Superior temporal gyrus (tissue), 1 donor: ENCODE measurements around the gene ALX4.

Experiments used
- DNase-seq: peaks from one replicate; pipeline ENCODE4 v3.0.0-alpha.2; 2016; ENCODE audit errors: extremely low spot score

Gene ALX4

DNA sequence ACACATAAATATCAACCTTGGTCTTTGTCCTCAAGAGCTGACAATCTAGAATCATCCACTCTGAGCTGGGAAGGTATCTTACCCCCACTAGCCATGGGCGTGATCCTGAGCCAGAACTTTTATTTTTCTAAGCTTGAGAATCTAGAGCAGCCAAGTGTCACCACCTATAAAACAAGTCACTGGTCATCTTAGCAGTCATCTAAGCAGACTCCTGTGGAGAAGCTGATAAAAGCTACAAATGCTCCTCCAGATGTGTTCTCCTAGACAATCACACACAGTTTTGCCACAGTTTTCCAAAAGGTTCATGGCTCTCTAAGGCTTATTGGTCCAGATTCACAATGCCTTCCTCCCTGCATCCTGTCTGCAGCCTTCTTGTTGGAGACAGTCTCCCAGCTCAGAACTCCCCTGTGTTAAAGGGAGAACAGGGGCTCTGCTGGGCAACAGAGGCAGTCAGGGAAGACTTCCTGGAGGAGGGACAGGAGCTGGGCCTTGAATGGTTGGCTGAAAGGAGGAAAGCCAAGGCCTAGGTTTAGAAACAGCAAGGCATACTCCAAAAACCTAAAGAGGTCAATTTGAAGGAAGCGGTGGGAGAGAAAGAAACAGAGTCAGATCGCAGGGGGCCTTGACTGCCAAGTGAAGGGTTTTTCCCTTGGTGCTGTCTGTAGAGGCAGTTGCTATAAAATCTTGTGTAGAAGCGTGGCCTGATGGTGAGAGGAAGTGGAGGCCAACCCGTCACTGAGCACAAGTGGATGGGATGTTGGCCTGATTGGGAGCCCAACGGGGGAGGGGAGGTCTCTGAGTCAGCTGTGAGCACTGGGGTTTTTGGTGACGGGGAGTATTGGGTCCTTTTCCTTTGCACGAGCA lies 42.0 kb downstream of the ALX4 start:
- no peak for DNase-seq

GRCh38 chr11:44267006-44267749 lies 42.8 kb downstream of the ALX4 start:
- DNase-seq: no peak

DNA sequence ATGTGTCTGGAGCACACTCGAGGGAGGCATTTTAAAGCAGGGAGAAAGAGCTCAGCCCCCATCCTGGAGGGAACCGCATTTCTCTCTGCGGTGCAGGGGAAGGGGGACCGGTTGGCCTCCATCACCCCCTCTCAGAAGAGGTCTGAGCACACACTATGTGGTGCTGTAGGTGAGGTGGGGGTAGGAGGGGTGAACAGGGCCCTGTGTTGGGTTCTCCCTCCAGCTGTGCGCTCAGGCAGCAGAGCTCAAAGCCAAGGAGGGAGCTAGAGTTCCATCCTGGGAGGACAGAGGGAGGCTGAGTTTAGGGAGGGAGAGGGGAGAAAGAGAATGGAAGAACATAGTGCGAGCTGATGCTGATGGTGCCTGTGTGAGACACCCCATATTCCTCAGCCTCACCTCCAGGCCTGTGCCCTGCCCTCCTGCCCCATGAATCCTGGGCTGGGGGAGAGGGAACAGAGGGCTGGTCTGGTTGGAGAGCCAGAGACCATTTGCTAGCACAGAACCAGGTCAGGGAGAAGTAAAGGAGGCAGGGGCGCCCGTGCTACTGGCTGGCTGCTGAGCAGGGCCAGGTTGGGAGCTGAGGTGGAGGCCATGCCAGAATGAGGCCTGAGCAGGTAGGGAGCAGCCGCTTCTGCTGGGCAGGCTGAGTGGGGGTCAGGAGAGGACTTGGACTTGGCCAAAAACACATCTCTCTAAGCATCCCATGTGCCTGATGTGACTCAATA lies 43.7 kb downstream of the ALX4 start:
- DNase-seq: no peak

- DNase-seq: no peak
These were observed 45.2 kb downstream of the ALX4 start for GRCh38 chr11:44264761-44265160.

- no peak for DNase-seq
These were observed 45.5 kb downstream of the ALX4 start for GRCh38 chr11:44264438-44264749.

- no peak for DNase-seq
These were observed 46.1 kb downstream of the ALX4 start for GRCh38 chr11:44263738-44264437.

- DNase-seq: no peak
These were observed 47.9 kb downstream of the ALX4 start for GRCh38 chr11:44261800-44262591.

GRCh38 chr11:44260081-44260480 lies 49.9 kb downstream of the ALX4 start:
- no peak for DNase-seq

DNA sequence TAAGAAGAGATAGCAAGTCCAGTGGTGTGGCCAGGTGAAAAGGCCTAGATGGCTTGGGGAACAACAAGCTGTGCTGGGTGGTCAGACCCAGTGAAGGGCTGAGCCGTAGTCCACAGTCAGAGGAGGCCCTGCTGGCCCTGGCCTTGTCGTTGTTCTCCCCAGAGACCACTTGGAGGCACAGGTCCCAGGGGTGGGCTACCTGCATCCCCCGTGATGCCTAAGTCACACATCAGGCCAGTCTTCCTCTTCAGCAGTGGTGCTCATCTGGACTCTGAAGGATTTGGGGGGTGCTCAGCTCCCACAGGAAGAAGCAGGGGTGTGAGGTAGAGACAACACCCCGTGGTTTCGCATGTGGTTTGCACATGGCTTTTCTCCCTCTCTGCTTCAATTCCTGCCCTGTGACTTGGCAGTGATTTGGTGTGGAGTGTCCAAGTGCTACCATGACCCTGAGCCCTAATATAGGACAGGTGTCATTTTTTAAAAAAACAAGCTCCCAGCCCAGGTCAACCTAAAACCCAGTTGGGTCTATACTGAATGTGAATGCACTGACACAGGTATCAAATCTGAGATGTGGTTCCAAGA lies 51.0 kb downstream of the ALX4 start:
- DNase-seq: no peak

DNA sequence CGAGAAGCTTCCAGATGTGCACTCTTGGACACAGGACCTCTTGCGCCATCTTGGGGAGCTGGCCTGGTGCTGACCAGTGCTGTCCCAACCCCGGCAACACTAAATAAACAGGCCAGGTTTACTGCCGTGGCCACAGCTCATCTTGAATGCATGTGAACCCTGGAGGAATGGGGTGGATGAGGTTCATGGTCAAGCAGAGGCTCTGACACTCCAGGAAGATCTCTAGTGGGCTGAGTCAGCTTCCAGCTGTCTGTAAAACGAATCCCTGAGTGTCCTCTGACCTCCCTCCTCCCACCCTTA lies 51.8 kb downstream of the ALX4 start:
- DNase-seq: no peak

DNA sequence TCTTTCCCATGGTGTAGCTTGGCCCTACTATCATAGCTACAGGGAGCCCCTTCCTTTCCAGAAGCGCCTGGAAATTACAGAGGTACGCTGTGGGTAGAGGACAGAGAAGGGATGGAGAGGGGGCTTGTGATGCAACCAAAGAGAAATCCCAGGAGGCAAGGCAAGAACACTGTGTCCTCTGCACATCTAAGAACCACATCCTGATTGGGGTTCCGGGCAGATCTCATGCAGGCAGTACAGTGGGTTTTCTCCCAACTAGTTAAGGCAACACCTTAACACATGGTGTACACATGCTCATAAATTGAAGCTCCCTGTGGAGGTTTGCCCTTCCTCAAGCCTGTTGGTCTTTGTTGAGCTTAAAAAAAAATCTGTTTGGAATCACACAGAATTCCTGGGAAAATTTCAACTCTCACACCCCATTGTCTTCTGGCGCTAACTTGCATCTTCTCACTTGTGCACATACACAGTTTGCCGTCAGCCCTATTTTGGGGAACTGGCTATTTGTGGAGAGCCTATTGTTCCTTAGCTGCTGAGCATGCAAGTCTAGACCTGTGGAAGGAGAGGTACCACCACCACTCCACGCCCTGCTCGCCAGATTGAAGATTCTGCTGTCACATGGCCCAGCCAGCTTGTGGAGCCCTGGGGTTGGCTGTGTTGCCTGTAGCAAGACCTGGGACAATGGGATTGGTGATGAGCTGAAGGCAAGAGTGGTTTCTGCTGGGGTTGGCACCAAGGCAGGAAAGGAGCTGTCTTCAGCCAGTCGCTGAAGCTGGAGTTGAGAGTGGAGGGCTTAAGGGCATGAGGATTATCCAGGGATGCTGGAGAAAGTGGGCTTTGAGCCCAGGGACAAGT lies 52.4 kb downstream of the ALX4 start:
- no peak for DNase-seq

DNA sequence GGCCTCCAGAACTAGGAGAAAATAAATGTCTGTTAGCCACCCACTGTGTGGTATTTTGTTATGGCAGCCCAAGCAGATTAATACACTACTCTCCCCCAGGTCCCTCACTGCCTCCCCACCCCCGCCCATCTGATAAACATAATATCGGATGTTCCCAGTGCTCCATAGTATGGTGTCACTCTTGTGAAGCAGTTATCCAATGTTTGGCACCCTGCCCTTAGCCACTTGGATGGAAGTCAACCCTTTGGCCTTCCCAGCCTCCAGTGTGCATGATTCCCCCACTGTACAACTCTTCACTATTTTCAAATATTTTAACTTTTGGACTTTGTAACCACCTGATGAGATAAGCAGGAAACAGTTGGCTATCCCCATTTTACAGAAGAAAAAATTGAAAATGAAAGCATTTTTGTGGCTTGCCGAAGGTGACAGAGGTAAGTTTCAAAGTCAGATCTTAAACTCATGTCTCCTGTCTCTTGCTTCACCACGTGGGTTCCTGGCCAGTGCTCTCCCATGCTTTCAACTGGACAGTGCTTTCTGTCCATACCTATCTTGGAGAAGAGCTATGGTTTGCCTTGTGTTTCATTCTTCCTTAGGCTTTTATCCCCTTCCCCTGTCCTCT lies 53.2 kb downstream of the ALX4 start:
- DNase-seq: no peak

- DNase-seq: no peak
These were observed 54.4 kb downstream of the ALX4 start for GRCh38 chr11:44255406-44256071.

DNA sequence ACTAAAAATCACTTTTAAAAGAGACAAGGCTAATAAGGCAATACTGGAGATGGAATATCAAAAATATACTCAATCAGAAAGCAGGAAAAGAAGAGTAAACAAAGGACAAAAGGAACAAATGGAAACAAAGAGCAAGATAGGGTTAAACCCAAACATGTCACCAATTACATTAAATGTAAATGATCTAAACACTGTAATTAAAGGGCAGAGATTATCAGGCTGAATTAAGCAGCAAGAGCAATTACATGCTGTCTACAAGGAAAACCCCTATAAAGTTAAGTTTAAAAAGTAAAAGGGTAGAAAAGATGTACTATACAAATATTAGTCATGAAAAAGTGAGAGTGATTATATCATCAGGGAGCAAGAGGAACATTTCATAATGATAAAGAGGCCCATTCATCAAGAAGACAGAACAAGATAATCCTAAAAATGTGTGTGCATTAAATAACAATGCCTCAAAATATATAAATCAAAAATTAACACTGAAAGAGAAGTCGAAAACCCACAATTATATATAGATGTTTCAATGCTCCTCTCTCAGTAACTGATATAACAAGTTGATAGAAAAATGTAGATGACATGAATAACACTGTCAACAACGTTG lies 56.8 kb downstream of the ALX4 start:
- no peak for DNase-seq

DNA sequence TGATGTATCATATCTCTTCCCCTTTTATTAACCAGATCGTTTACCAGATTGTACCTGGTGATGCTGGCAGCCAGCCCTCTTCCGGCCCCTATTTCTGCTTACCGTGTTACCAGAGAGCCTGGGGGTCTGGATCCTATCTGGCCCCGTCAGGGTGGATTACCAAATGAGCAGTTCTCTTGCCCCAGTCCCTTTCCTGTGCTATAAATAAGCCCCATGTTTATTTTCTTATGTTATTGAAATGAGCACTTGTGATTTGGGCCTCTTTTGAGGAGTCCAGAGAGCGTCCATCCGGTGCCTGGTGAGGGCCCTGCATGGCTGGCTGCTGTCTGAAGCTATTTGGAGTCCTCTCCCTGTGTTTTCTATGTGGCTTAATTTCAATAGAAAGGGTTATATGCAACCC lies 59.5 kb downstream of the ALX4 start:
- DNase-seq: no peak

DNA sequence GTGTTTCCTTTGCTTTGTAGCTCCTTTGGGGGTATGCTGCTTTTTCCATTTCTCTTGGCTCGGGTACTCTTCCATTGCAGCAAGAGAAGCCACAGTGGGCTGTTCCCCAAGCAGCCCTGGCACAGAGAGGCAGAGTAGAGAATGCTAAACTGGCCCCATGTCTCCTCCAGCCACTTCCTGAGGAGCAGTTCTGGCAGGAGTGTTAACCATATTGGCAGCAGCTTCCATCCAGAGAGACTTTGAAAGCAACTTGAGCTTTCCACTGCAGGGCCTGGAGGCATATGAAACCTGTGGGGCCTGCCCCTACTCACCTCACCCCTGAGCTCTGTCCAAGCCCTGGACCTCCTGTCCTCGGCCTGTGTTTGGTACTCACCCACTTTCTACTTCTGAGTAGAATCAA lies 61.8 kb downstream of the ALX4 start:
- DNase-seq: no peak

GRCh38 chr11:44247508-44247907 lies 62.4 kb downstream of the ALX4 start:
- no peak for DNase-seq

DNA sequence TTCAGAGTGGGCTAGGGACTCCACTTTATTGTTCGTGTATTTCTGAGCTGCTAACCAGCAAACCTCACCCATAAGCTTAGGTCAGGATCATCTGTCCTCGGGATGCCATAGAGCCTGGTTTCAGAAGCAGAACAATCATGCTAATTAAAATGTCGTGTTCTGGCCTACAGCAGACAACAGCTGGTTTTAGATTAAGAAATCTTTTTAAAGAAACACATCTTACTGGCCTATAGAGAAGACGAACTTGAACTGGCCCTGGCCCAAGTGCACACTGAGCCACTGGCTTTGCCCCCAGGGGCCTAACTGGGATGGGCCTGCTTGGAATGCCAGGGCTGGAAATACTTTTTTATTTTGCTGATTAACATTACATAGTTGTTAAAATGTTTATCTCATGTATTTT lies 63.2 kb downstream of the ALX4 start:
- DNase-seq: no peak
